ENCODE measurements around the gene MVP.

GRCh38 chr16:29813644-29814562 is 6.4 kb upstream of the MVP start:
- TF ChIP-seq CTCF (IDR thresholded peaks at IDR 0.05) (no peak), EZH2 (IDR thresholded peaks at IDR 0.05) (no peak), EZH2phosphoT487 (IDR thresholded peaks at IDR 0.05) (no peak)
